Measurements from ENCODE around the gene CYTH4.

GRCh38 chr22:37346505-37346895 lies 64.2 kb downstream of the CYTH4 start:
- TF ChIP-seq POLR2AphosphoS5 (IDR thresholded peaks at IDR 0.05) (no peak), CTCF (IDR thresholded peaks at IDR 0.05) (no peak), POLR2A (IDR thresholded peaks at IDR 0.05) (no peak)

Measured in gastroesophageal sphincter (tissue), 3 donors.